ENCODE results near the gene PAXX.

Gene PAXX

GRCh38 chr9:137018761-137019559, 26.7 kb downstream of the PAXX start:
- no peak for DNase-seq (ENCODE audit: low read depth)

GRCh38 chr9:137019891-137020683, 27.9 kb downstream of the PAXX start:
- no peak for DNase-seq (ENCODE audit: low read depth)

- no peak for DNase-seq (ENCODE audit: low read depth)
Measured at GRCh38 chr9:137020771-137021567, 28.7 kb downstream of the PAXX start.

GRCh38 chr9:137021568-137021978, 29.4 kb downstream of the PAXX start:
- no peak for DNase-seq (ENCODE audit: low read depth)

- DNase-seq (ENCODE audit: low read depth) = peak; percentile 62
Measured at GRCh38 chr9:137021979-137022661, 29.9 kb downstream of the PAXX start.

DNA sequence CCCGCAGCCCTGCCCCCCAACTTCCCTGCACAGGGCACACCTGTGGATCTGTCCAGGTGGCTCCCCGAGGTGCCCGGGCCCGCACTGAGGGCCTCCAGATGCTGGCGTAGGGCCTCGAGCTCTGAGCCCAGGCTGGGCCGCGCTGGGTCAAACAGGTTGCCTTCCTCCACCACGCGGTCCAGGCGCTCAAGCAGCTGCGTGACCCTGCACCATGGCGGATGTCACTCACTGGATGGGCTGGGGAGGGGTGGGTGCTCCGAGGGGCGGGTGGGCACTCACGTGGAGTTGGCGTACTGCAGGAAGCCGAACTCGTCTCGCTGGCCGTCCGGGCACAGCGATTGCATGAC, 30.4 kb downstream of the PAXX start:
- no peak for DNase-seq (ENCODE audit: low read depth)

DNA sequence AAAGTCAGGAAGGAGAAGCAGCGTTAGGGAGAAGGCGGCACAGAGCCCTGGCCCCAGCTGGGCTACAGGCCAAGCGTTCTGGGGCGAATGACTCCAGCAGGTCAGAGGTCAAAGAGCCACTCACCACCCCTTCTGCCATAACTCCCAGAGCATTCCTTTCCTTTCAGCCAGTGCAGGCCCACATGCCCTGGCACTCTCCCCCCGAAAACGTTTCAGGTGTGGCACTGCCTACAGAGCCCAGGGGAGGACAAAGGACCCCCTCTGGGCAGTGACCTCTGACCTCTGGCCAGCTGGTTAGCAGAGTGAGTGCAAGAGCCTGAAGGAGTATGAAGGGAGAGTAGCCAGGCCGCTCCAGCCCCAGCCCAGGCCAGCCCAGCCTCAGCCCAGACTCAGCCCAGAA, 30.9 kb downstream of the PAXX start:
- no peak for DNase-seq (ENCODE audit: low read depth)

DNA sequence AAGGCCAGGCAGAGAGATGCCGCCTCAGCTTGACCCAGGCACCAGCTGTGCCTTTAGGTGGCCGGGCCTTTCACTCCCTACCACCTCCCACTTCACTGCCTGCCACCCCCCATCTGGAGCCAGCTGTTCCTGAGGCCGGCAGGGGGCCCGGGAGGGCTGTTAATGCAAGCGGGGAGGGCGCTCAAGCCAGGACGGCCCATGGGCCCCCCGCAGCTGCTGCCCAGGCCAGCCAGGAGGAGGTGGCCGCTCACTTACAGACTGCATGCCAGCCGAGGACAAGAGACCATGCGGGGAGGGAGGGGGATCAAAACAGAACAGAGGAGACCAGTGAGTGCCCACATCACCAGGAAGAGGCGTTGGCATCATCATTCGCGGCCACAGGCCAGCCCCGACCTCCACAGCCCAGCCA, 31.4 kb downstream of the PAXX start:
- no peak for DNase-seq (ENCODE audit: low read depth)

GRCh38 chr9:137025517-137025966, 33.3 kb downstream of the PAXX start:
- peak; percentile 31 for DNase-seq (ENCODE audit: low read depth)

DNA sequence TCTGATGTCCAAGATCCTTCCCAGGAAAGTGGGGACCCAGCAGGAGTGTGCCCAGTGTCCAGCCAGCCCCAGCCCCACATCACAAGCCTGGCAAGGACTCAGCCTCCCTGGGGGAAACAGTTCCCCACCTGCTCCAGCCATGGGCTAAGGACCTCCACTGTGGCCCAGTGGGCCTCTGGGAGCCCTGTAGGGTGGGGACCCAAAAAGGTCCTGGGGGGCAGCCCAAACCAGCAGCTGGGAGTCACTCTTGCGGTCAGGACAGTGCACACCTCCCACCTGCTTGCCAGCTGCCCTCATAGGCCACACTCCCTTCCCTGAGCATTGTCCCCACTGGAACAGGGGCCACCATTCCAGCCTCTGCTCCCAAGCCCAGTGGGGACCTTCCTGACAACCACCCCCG, 34.2 kb downstream of the PAXX start:
- DNase-seq (ENCODE audit: low read depth) = no peak

- no peak for DNase-seq (ENCODE audit: low read depth)
Measured at GRCh38 chr9:137026828-137027227, 34.6 kb downstream of the PAXX start.

- DNase-seq (ENCODE audit: low read depth) = no peak
Measured at GRCh38 chr9:137027369-137028262, 35.4 kb downstream of the PAXX start, which contains the start of gene ABCA2. ABCA2 (minus strand) TSS chr9:137028237; CDS start chr9:137028140, 97 bp downstream.

- no peak for DNase-seq (ENCODE audit: low read depth)
Measured at GRCh38 chr9:137028263-137029057, 36.2 kb downstream of the PAXX start.

GRCh38 chr9:137029058-137029936, 37.1 kb downstream of the PAXX start:
- DNase-seq (ENCODE audit: low read depth) = peak; percentile 38

DNA sequence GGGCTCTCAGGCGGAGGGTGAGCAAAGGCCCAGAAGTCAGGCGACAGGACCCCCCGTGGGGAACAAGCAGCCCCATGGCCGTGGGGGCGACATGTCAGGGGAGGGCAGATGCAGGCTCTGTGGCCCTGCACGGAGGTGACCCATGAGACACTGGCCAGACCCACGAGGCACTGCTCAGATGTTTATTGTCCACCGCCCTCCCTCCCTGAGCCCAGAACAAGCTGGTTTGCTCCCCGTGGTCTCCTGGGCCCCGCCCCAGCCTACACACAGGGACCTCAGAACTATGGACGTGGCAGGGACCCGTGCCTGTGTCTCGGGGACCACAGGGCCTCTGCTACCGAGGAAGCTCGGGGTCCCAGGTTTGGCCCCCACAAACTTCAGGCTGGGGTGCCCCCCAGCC, 37.8 kb downstream of the PAXX start:
- no peak for DNase-seq (ENCODE audit: low read depth)

DNA sequence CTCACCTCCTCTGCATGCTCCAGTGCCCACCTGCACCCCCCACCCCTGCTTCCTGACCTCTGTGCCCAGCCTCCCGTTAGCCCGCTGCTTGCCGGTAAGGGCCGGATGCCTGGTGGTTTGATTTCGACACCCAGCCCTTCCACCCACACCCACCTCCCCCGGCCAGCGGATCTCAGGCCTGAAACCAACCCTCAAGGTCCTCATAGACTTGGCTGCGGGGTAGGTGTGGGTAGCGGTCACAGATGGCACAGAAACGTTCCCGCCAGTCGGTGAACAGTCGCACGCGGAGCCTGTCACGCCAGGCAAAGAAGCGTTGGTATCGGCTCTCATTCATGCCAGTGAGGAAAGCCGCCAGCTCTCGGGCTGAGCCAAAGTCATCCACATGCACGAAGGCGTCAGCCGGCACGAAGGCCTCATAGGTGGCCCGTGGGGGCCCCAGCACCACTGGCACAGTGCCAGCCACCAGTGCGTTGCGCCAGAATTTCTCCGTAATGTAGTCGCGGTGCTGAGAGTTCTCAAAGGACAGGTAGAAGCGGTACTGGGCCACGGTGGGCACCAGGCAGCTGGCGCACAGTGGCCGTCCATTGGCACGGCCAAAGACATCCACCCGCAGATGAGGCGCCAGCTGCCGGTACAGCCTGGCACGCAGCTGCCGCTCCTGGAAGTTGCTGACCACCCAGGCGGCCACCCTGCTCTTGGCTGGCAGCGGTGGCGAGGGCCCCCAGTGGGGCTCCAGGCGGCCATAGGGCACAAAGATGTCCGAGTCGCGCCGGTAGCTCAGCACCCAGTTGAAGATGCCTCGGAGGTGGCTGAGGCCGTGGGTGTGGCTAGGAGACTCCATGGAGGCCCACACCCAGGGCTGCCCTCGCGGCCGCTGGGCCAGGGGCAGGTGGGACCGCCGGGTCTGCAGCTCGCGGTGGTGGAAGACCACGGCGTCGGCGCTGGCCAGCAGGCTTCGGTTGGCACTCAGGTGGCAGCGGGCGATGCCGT, 38.6 kb downstream of the PAXX start:
- peak; percentile 53 for DNase-seq (ENCODE audit: low read depth)

DNA sequence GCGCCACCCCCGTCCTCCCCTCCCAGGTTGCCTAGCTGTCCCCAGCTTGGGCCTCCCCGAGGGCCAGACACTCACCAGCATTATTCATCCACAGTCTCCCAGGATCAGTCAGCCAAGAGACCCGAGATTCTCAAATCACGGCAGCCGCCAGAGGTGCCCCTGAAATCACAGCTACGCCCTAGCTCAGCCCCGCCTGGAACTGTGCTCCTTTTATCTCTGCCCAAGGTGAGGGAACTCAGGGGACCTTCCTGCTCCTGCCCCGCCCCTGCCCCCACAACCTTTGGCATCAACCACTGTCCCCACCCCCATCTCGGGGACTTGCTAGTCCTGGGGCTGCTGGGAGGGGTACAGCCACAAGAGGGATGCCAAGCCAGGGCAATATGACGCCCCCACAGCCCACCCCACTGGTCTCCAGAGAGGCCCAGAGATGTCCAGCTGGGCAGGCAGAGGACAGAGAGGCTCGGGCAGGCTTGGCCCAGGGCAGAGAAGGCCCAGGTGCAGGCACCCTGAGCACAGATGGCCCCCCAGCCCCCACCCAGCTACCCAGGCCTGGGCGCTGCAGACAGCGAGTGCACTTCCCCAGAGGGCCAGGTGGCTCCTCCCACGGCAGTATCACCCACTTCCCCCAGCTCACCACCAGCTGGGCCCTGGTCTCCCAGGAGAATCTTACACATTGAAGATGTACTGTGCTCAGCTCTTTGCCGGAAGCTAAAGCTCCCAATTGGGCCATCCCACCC, 39.9 kb downstream of the PAXX start, which contains the start of gene FUT7:
TSS of gene FUT7 (minus strand) at position 185 of the 737 bp plus-strand sequence. CDS start at position 88, 97 bp downstream.
- DNase-seq (ENCODE audit: low read depth) = no peak
